H54 (cell line): Measurements from ENCODE around the gene CORO6.

Source experiments
- DNase-seq: peaks from one replicate; pipeline ENCODE4 v3.0.0; 2011; ENCODE audit warnings: low spot score, mixed read lengths; ENCODE audit not compliant: insufficient read length
- FAIRE-seq: peaks from 3 replicates; lab custom pipeline; 2011; peaks lifted over from hg19 to GRCh38; lab: Jason Lieb, UNC
- POLR2A ChIP-seq: IDR thresholded peaks from 2 replicates; pipeline ENCODE4 v1.6.1; 2011; ENCODE audit warnings: low read depth, mild to moderate bottlenecking, low read length

Gene CORO6

DNA sequence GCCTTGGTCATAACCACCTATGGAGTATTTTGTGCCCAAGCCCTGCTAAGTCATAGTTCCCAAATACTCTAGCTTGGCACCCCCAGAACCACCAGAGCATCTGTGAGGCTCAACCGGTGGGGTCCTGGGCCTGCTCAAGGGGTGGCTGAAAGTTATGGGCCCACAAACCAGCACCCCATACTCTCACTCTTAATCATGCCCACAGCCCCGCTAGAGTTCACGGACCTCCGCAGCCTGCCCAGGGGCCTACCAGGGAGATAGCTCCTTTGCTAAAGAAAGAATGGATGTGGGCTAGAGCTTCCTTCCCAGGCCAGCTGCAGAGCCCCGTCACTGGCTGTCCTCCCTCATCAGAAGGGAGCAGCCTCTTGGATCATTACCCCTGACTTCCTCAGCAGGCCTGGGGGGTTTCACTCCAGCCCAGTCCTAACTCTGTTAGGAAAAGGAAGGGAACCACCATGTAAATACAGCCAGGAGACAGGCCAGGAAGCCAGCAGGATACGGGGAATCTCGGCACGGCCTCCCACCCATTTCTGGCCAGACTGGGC lies 34.6 kb downstream of the CORO6 start:
- TF ChIP-seq POLR2A: no peak
- DNase-seq (no peak), FAIRE-seq (no peak)

DNA sequence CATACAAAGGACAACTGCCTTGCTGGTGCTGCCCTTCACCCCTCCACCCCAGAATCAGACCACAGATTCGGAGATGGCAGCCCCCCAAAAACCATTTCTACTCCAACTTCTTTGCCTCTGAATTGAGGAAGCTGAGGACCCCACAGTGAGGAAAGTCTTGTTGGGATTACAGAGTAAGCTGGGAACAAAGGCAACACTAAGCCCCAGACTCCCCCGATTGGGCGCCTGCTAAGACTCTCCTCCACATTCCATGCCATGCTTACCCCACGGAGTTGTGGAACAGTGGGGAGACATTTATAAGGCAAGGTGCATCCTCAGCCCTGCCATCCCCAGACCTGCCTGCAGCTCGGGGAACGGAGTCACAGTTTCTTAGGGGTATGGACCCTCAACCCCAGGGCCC lies 35.1 kb downstream of the CORO6 start:
- FAIRE-seq (no peak), DNase-seq (no peak)
- TF ChIP-seq POLR2A: no peak

DNA sequence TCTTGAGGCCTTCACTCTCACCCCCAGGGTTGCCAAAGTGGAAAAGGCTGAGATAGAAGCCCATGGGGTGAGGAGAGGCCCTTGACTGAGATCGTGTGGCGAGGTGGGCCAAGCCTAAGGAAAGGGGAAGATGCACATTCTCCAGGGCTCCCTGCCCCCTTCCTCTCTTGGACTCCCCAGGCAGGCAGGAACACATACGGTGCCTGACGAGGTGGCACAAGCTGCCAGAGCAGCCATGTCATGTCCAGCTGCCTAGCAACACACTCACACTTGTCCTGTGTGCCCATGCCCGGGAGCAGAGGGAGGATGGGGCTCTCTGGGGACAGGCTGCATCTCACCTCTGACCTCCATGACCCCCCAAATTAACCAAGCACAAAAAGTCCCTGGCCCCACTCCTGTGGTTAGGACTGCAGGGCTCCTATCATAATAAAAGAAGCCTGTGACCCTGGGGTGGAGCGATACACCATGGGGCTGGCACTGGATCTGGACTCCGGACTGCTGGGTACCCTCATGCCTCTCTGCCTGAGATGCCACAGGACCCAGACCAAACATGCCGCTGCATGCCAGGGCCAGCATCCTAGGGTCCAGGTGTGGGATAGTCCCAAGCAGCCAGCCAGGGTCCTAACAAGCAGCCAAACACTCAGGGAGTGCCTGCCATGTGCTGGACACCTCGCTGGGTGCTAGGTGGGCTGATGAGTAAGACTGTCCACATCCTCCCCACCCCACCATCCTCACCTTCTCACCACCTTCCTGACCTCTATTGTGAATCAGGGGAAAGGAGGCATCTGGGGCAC lies 35.8 kb downstream of the CORO6 start:
- FAIRE-seq (no peak), DNase-seq (no peak)
- TF ChIP-seq POLR2A: no peak

DNA sequence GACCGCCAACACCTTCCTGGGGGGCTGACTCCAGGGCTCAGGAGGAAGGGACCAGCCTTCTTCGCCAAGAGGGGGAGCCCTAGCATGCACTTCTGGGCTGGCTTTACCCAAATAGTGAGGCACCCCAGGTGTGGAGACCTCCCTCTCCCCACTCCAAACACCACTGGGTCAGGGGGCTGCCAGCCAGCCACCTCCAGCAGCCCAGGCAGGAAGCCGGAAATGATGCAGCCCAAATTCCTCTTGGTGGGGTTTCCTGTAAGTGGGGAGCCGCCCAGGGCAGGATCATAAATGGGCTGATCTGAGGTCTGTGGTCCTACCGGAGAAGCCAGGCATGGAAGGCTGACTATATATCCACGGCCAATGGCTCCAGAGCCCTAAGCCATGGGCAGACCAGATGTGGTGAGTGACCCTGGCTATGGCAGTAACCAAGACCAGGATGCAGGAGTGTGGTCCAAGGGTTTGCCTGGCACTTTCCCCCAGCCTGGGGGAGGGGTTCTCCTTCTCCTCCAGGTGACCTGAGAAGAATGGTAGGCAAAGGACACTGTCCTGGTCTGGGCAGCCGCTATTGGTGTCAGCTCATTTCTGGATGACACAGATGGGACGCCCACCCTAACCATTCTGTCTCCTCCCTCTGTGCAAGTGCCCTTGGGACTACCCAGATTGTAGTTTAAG lies 37.5 kb downstream of the CORO6 start:
- DNase-seq (no peak), FAIRE-seq (no peak)
- no peak for TF ChIP-seq POLR2A

DNA sequence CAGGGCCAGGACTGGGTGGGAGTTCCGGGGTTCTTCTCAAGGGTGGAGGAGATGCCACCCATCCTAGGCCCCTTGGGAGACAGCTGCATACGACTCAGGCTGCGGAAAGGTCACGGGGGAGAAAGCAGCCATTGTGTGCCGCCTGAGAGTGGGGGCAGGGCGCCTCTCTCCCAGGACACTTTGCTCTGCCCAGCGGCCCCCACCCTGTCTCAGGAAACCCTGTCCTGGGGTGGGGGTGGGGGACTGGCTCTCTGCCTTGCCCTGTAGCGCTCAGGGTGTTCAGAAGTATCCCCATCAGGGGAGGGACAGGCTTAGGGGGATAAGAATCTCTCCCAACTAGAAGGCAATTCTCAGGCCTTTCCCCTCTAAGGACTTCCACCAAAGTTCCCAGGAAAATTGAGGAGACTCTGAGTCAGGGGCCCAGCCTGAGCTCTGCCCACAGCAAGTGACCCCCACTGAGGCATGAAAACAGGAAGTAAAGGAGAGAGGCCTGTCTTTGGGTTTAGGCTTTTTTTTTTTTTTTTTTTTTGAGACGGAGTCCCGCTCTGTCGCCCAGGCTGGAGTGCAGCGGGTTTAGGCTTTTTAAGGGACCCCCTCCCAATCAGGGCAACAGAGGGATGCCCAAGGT lies 38.1 kb downstream of the CORO6 start:
- FAIRE-seq (no peak), DNase-seq (no peak)

GRCh38 chr17:29583324-29584248 lies 39.1 kb downstream of the CORO6 start:
- FAIRE-seq: no peak
- no peak for DNase-seq
- TF ChIP-seq POLR2A: no peak

More for the DNA sequence above, 38.1 kb downstream of the CORO6 start:
- no peak for TF ChIP-seq POLR2A

GRCh38 chr17:29582772-29583171 lies 39.9 kb downstream of the CORO6 start:
- FAIRE-seq: no peak

DNA sequence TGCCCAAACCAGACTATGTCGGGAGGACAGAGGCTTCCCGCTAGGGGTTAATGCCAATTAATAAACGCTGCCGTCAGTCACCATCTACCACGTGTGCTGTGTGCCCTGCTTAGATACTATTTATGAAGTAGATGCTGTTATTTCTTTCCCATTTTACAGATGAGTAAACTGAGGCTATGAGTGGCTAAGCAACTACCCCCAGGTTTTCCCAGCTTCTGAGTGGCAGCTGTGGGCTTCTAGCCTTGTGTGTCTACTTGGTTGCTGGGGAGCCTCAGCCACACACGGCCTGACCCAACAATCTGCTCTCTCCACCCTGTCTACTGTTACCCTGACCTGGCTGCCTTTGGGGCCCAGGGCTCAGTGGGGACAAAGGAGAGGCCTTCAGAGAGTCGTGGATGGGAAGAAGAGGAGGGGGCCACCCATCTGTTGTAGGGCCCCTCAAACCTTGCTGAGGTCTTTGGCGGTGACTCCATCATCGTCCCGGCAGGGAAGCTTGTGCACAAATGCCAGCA lies 40.4 kb downstream of the CORO6 start:
- FAIRE-seq: no peak
- TF ChIP-seq POLR2A: no peak
- no peak for DNase-seq

More at GRCh38 chr17:29582772-29583171, 39.9 kb downstream of the CORO6 start:
- no peak for DNase-seq
- TF ChIP-seq POLR2A: no peak

DNA sequence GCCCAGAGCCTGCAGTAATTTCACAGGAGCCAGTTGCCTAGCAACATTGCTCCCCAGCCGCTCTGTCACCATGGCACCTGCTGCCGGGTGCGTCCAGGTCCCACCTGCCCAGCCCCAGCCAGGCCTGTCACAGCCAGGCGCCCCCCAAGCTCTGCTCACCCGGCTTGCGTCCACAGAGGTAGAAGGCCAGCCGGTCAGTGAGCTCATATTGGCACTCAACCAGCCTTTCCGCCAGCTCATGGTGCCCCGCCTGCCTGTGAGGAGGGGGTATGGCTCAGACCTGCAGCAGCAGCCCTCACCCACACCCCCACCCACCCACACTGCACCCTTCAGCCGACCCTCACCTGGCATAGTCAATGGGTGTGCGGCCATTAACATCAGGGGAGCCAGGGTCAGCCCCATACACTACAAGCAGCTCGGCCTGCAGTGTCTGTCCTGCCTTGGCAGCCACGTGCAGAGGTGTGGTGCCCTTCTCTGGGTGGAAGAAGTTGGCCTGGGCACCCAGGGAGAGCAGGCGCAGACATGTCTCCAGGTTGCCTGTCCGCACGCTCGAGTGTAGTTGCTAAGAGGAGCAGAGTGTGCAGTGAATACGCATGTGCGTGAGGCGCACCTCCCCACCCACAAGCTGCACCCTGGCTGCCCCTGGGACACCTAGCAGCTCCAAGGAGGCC lies 41.0 kb downstream of the CORO6 start:
- FAIRE-seq (no peak), DNase-seq (no peak)
- no peak for TF ChIP-seq POLR2A

GRCh38 chr17:29579866-29580771 lies 42.6 kb downstream of the CORO6 start:
- peak; percentile 79 for DNase-seq
- no peak for FAIRE-seq

More at GRCh38 chr17:29579866-29580771, 42.6 kb downstream of the CORO6 start:
- TF ChIP-seq POLR2A: no peak
